ENCODE measurements around the gene RIC3. TPM values are rescaled to one million over a fixed set of nuclear protein-coding genes. Genes with fewer than 3 reads are reported as not detected.

The RIC3 gene
- total RNA-seq, 1 experiment from 2014 or later: not detected

DNA sequence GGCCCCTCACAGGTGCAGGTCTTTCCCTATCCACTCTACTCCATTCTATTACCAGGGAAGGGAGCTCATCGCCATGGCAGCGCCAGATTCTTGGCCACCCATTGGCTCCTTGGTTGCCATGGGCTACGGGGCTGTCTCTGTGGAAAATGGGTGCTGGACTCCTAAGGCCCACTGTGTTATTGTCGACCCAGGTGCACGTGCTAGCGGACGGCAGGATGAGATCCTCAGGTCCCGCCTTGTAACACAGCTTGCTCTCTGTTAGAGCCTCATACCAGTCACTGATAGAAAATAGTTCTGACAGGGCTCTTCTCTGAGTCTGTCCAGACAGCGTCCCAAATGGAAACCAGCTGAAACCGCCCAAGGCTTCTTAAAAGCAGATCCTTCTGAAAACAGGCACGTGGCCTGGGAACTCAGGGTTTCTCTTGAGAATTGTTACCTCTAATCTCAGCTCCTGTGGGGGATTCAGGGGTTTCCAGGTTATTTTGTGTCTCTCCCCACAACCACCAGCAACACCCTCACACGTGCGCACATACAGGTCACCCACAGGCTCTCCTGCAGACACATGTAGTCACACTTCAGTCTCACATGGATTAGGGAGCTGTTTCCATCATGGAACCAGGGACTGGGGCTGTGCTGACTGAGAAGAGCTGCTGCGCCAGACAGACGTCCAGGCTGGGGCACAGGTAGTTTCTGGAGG lies 86.3 kb downstream of the RIC3 start:
- no peaks in the 10 kb centered on the region for H3K27me3 ChIP-seq (ENCODE audit: insufficient read depth, low read length)
- no peak overlapping the region for H3K9ac ChIP-seq (ENCODE audit: low read length)
- no peak overlapping the region for H3K4me3 ChIP-seq (replicated peaks in 1 of 2; ENCODE audit: low read depth in 1 of 2, low read length in 2 of 2)
- no peaks in the 10 kb centered on the region for H3K79me2 ChIP-seq (ENCODE audit: insufficient read depth, low read length)
- TF ChIP-seq ZFX (IDR thresholded peaks at IDR 0.05) (no peak), YY1 (IDR thresholded peaks at IDR 0.05; ENCODE audit: extremely low read depth, insufficient replicate concordance, low read depth, low read length) (no peak), EZH2 (IDR thresholded peaks at IDR 0.05) (no peak), CEBPB (IDR thresholded peaks at IDR 0.05; ENCODE audit: low read depth) (no peak), ELF1 (IDR thresholded peaks at IDR 0.05; ENCODE audit: borderline replicate concordance, low read depth) (no peak), FOSL1 (IDR thresholded peaks at IDR 0.05; ENCODE audit: low read depth) (no peak), SIN3A (IDR thresholded peaks at IDR 0.05; ENCODE audit: low read depth) (no peak), JUND (IDR thresholded peaks at IDR 0.05) (no peak), RAD21 (IDR thresholded peaks at IDR 0.05; ENCODE audit: low read depth) (no peak), SRF (IDR thresholded peaks at IDR 0.05; ENCODE audit: low read depth) (no peak), ZNF274 (IDR thresholded peaks at IDR 0.05; ENCODE audit: low read depth, low read length) (no peak), POLR2A (IDR thresholded peaks at IDR 0.05; ENCODE audit: borderline replicate concordance, extremely low read depth, insufficient read depth, insufficient read length) (no peak)
- TF ChIP-seq, protein P1, sequence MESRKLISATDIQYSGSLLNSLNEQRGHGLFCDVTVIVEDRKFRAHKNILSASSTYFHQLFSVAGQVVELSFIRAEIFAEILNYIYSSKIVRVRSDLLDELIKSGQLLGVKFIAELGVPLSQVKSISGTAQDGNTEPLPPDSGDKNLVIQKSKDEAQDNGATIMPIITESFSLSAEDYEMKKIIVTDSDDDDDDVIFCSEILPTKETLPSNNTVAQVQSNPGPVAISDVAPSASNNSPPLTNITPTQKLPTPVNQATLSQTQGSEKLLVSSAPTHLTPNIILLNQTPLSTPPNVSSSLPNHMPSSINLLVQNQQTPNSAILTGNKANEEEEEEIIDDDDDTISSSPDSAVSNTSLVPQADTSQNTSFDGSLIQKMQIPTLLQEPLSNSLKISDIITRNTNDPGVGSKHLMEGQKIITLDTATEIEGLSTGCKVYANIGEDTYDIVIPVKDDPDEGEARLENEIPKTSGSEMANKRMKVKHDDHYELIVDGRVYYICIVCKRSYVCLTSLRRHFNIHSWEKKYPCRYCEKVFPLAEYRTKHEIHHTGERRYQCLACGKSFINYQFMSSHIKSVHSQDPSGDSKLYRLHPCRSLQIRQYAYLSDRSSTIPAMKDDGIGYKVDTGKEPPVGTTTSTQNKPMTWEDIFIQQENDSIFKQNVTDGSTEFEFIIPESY (IDR thresholded peaks at IDR 0.05; ENCODE audit: extremely low read depth, insufficient replicate concordance, low read length): no peak
- TF ChIP-seq, protein P2, sequence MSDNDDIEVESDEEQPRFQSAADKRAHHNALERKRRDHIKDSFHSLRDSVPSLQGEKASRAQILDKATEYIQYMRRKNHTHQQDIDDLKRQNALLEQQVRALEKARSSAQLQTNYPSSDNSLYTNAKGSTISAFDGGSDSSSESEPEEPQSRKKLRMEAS (IDR thresholded peaks at IDR 0.05): no peak
- no peak for ATAC-seq
- no peak overlapping the region for H2AFZ ChIP-seq (ENCODE audit: low read depth, low read length, poor library complexity, severe bottlenecking)
- RAD21 ChIA-PET (ENCODE audit: low non-redundant PET in 1 of 2, low total read pairs in 2 of 2, uncharacterized antibody in 2 of 2, unreplicated experiment in 2 of 2): no interaction called here
- POLR2A ChIA-PET: no interaction called here
- H3K9me2 ChIP-seq (ENCODE audit: insufficient read depth): no peaks in the 10 kb centered on the region
- CTCF ChIA-PET: interaction anchor here (1.0 to 1.1 kb wide), 2 partner anchors 8 to 10 kb away, joined by 3 to 4 read pairs; no protein-coding TSS in a partner anchor
- H3K4me2 ChIP-seq (ENCODE audit: low read length): no peak overlapping the region
- intact Hi-C loops (cut with micrococcal nuclease): no loop called here
- H4K20me1 ChIP-seq (ENCODE audit: insufficient read depth): no peaks in the 10 kb centered on the region
- H3K4me1 ChIP-seq (ENCODE audit: control insufficient read depth in 1 of 2, insufficient read depth in 2 of 2, low read length in 2 of 2): no peaks in the 10 kb centered on the region
- no peaks in the 10 kb centered on the region for H3K36me3 ChIP-seq (ENCODE audit: control insufficient read depth in 1 of 2, insufficient read depth in 2 of 2, low read length in 2 of 2)
- H3K27ac ChIP-seq (ENCODE audit: low read depth, low read length): no peak overlapping the region
- no peaks in the 10 kb centered on the region for H3K9me3 ChIP-seq (ENCODE audit: control insufficient read depth in 1 of 2, insufficient read depth in 1 of 2, low read depth in 1 of 2, low read length in 2 of 2)
- no TSS peak for BruUV-seq (replicated peaks)
- DNase-seq (ENCODE audit: low read depth, low spot score): no peak
